ENCODE data around the gene PSORS1C1. TPM values are rescaled to one million over a fixed set of nuclear protein-coding genes. Genes with fewer than 3 reads are reported as not detected.

PSORS1C1 gene
- polyA plus RNA-seq, 1 experiment: 0.94 TPM

DNA sequence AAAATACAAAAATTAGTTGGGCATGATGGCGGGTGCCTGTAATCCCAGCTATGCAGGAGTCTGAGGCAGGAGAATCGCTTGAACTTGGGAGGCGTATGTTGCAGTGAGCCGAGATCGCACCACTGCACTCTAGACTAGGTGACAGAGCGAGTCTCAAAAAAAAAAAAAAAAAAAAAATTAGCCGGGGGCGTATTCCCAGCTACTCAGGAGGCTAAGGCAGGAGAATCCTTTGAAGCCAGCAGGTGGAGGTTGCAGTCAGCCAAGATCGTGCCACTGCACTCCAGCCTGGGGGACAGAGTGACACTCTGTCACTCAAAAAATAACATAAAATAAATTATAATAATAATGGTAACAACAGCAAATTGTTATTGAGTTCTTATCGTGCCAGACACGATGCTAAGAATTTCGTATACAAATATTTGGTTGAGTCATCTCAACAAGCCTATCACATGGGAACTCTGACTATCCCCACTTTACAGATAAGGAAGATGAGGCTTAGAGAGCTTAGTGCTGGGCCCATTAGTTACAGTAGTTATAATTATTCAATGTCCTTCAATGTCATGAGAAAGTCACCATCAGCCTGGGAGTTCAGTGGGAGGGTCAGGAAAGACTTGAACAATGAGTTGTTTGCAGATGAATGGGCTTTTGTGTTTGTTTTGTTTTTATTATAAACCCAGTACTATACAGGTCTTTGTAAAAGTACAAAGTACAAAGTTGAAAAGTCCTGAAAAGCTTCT, 21.7 kb upstream of the PSORS1C1 start:
- DNase-seq (ENCODE audit: low read depth, low spot score): no peak
- H3K27me3 ChIP-seq (ENCODE audit: control insufficient read depth, insufficient read depth, low read length): peaks cover 4% of the 10 kb centered on the region
- ChIA-PET POLR2A (interaction anchor here (0.7 to 1.2 kb wide), 2 partner anchors 21 to 179 kb away, joined by 4 to 6 read pairs; partner anchors contain the start of gene VARS2), CTCF (interaction anchor here (0.9 to 4.0 kb wide), 8 partner anchors 13 to 561 kb away, joined by 3 to 19 read pairs (median 4); partner anchors contain the start of gene VARS2)
- no peak overlapping the region for H3K27ac ChIP-seq (ENCODE audit: low read depth, low read length)
- no peak overlapping the region for H3K4me3 ChIP-seq (ENCODE audit: low read depth, low read length)
- H3K9me3 ChIP-seq (ENCODE audit: control insufficient read depth, insufficient read depth, low read length): no peaks in the 10 kb centered on the region
- no peak for TF ChIP-seq CTCF (IDR thresholded peaks at IDR 0.05; ENCODE audit: low read depth, low read length)

DNA sequence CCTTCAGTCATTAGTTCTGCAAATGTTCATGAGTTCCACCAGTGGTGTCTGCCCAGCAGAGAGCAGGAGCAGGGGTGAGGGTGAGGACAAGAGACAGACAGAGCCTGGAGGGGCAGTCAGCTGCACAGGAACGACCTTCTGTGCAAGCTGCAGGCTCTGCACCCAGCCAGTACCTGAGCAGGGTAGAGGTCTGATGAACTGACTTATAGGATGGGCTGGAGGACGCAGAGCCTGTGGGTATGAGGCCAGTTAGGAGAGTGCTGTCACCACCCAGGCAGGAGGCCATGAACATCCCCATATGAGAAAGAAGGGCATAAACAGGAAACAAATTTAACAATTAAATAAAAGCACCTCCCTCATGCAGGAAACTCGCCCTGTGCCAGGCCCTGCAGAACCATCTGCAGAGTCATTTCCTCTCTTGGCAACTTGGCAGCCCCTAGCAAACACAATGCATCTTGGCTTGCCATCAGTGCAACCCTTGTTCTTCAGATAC, 20.2 kb upstream of the PSORS1C1 start:
- ChIA-PET CTCF (interaction anchor here (1.0 kb wide), 1 partner anchor 38 kb away, joined by 3 read pairs; no protein-coding TSS in a partner anchor), POLR2A (no interaction called here)
- H3K27me3 ChIP-seq (ENCODE audit: control insufficient read depth, insufficient read depth, low read length): peaks cover 4% of the 10 kb centered on the region
- no peaks in the 10 kb centered on the region for H3K9me3 ChIP-seq (ENCODE audit: control insufficient read depth, insufficient read depth, low read length)
- H3K27ac ChIP-seq (ENCODE audit: low read depth, low read length): no peak overlapping the region
- no peak for DNase-seq (ENCODE audit: low read depth, low spot score)
- TF ChIP-seq CTCF (IDR thresholded peaks at IDR 0.05; ENCODE audit: low read depth, low read length): no peak
- H3K4me3 ChIP-seq (ENCODE audit: low read depth, low read length): no peak overlapping the region

DNA sequence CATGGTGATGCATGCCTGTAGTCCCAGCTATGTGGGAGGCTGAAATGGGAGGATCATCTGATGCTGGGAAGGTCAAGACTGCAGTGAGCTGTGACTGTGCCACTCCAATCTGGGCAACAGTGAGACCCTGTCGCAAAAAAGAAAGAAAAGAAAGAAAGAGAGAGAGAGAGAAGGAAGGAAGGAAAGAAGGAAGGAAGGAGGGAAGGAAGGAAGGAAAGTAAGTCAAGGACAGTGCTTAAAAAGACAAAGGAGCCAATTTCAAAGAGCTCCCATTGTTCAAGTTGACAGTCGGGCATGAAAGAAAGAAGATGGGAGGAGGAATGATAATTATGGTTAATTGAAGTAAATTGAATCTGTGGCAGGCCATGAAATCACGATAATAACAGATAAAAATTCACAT, 18.4 kb upstream of the PSORS1C1 start:
- no peak overlapping the region for H3K27ac ChIP-seq (ENCODE audit: low read depth, low read length)
- no peak overlapping the region for H3K4me3 ChIP-seq (ENCODE audit: low read depth, low read length)
- ChIA-PET POLR2A (no interaction called here), CTCF (interaction anchor here (0.7 to 1.7 kb wide), 3 partner anchors 9 to 551 kb away, joined by 3 to 13 read pairs (median 3); no protein-coding TSS in a partner anchor)
- H3K9me3 ChIP-seq (ENCODE audit: control insufficient read depth, insufficient read depth, low read length): no peaks in the 10 kb centered on the region
- H3K27me3 ChIP-seq (ENCODE audit: control insufficient read depth, insufficient read depth, low read length): peaks cover 6% of the 10 kb centered on the region
- DNase-seq (ENCODE audit: low read depth, low spot score): no peak
- TF ChIP-seq CTCF (IDR thresholded peaks at IDR 0.05; ENCODE audit: low read depth, low read length): no peak

- ChIA-PET POLR2A (no interaction called here), CTCF (interaction anchor here (0.7 to 1.7 kb wide), 3 partner anchors 9 to 552 kb away, joined by 3 to 13 read pairs (median 3); no protein-coding TSS in a partner anchor)
- no peak for TF ChIP-seq CTCF (IDR thresholded peaks at IDR 0.05; ENCODE audit: low read depth, low read length)
- Histone ChIP-seq H3K27ac (ENCODE audit: low read depth, low read length) (no peak overlapping the region), H3K4me3 (ENCODE audit: low read depth, low read length) (no peak overlapping the region), H3K9me3 (ENCODE audit: control insufficient read depth, insufficient read depth, low read length) (no peaks in the 10 kb centered on the region), H3K27me3 (ENCODE audit: control insufficient read depth, insufficient read depth, low read length) (peaks cover 6% of the 10 kb centered on the region)
- no peak for DNase-seq (ENCODE audit: low read depth, low spot score)
These were observed 17.9 kb upstream of the PSORS1C1 start for GRCh38 chr6:31096656-31097055.

GRCh38 chr6:31098449-31098938, 16.1 kb upstream of the PSORS1C1 start:
- CTCF ChIA-PET: interaction anchor here (0.8 to 1.5 kb wide), 3 partner anchors 11 to 270 kb away, joined by 3 to 5 read pairs (median 4); no protein-coding TSS in a partner anchor
- DNase-seq (ENCODE audit: low read depth, low spot score): no peak
- no peak overlapping the region for H3K4me3 ChIP-seq (ENCODE audit: low read depth, low read length)
- no peaks in the 10 kb centered on the region for H3K9me3 ChIP-seq (ENCODE audit: control insufficient read depth, insufficient read depth, low read length)
- no peak overlapping the region for H3K27ac ChIP-seq (ENCODE audit: low read depth, low read length)
- peaks cover 6% of the 10 kb centered on the region for H3K27me3 ChIP-seq (ENCODE audit: control insufficient read depth, insufficient read depth, low read length)
- TF ChIP-seq CTCF (IDR thresholded peaks at IDR 0.05; ENCODE audit: low read depth, low read length): no peak
- POLR2A ChIA-PET: no interaction called here

Measured in AG04450 (cell line).